Left ventricle myocardium inferior (tissue), 1 donor: ENCODE data around the gene METRNL. TPM values are rescaled to one million over a fixed set of nuclear protein-coding genes. Genes with fewer than 3 reads are reported as not detected.

Experiments
- DNase-seq: peaks from one replicate; pipeline ENCODE4 v3.0.0-alpha.2; 2020
- H3K27ac ChIP-seq: fragments of 200-600 bp; replicated peaks from 2 replicates; pipeline ENCODE4 v1.8.0; 2021
- H3K27me3 ChIP-seq: fragments of 200-600 bp; 2 replicates; pipeline ENCODE4 v1.8.0; 2021; ENCODE audit warnings: low read depth
- H3K36me3 ChIP-seq: fragments of 200-600 bp; 2 replicates; pipeline ENCODE4 v1.8.0; 2021
- H3K4me1 ChIP-seq: fragments of 200-600 bp; 2 replicates; pipeline ENCODE4 v1.8.0; 2021
- H3K4me3 ChIP-seq: fragments of 200-600 bp; 2 replicates; pipeline ENCODE4 v1.8.0; 2021; ENCODE audit warnings: mild to moderate bottlenecking, moderate library complexity
- H3K9me3 ChIP-seq: fragments of 200-600 bp; replicated peaks from 2 replicates; pipeline ENCODE4 v1.8.0; 2021
- CTCF ChIP-seq: fragments of 200-600 bp; IDR thresholded peaks from 2 replicates; pipeline ENCODE4 v1.8.0; 2021; ENCODE audit warnings: antibody characterized with exemption, mild to moderate bottlenecking, borderline replicate concordance
- intact Hi-C: fragments of 100-400 bp; cut with micrococcal nuclease; formaldehyde crosslinking; loops from one replicate; pipeline ENCODE4 v1.11.0; 2022
- total RNA-seq: library from RNA; stranded (reverse); fragmentation: NEBNext Ultra II Directional; extraction: Animal tissue kit (Norgen Biotek cat#: 25700); gene quantifications from one replicate; pipeline ENCODE4 v1.2.1, GENCODE V29; 2021
- donor health status: DM: no; HTN: yes; CAD: no; lungs with severe emphysema.

Gene METRNL
- total RNA-seq, 1 donor from 2014 or later = 75.2 TPM

DNA sequence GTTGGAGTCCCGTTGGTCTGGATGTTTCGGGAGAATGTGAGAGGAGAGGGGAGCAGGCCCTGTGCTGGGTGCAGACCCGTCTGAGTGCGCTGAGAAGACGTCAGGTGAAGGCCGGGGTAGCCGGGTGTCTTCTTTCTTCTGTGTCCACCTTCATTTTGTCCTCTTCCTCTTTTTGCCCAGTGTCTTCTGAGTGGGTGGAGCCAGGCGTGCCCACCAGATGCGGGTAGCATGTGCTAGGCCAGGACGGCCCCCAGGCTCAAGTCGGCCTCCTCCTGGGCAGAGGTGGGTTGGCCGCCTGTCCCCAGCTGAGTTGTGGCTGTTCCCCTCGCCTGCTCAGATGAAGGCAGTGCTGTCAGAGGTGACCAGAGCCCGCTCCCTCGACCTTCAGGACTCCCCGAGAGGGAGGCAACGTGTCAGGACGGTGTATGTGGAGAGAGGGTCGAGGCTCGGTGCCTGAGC is 3.5 kb downstream of the METRNL start:
- Histone ChIP-seq H3K36me3 (peaks cover 16% of the 10 kb centered on the region), H3K27me3 (peaks cover 5% of the 10 kb centered on the region), H3K4me1 (peaks cover 86% of the 10 kb centered on the region), H3K4me3 (peak overlapping the region; percentile 15), H3K27ac (peak overlapping the region; percentile 60), H3K9me3 (no peaks in the 10 kb centered on the region)
- intact Hi-C loops = no loop called here
- TF ChIP-seq CTCF = no peak
- DNase-seq = no peak

DNA sequence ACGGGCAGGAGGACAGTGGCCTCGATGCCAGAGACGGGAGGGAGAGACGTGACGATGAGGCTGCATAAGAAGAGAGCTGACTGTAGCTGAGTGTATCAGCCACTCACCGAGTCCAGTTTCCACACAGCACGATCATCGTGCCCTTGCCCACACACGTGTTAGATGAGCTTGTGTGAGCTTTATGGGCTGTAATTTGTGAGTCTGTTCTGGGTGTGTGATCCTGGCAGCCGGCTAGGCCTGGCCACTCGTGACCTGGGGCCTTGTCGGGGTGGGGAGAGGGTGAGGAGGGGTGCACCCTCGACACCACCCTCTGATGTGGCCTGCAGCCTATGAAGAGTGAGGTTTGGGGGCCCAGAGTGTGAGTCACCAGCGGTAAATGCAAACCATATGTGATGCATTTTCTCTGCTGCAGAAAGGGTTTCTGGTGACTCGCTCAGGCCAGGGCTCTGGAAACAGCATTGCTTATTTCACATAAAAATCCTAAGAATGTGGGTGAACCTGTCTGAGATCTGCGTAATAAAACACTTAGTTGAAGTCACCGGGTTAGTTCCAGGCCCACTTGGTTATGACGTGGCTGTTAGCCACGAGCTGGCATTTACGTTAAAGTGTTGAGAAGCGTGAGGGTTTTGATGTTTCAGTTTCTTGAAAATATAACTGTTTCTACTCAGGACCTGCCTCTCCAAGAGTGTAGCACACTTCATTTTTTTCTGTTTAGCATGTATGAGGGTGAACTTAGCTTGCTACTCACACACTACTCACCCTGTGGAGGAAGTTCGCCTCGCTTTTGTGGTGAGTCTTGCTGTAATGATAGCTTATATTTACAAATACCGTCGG is 4.2 kb downstream of the METRNL start:
- Histone ChIP-seq H3K36me3 (peaks cover 16% of the 10 kb centered on the region), H3K27ac (peak overlapping the region; percentile 60), H3K9me3 (no peaks in the 10 kb centered on the region), H3K27me3 (peaks cover 5% of the 10 kb centered on the region), H3K4me3 (peak overlapping the region; percentile 15), H3K4me1 (peaks cover 86% of the 10 kb centered on the region)
- TF ChIP-seq CTCF = no peak
- no peak for DNase-seq
- intact Hi-C loops = no loop called here

DNA sequence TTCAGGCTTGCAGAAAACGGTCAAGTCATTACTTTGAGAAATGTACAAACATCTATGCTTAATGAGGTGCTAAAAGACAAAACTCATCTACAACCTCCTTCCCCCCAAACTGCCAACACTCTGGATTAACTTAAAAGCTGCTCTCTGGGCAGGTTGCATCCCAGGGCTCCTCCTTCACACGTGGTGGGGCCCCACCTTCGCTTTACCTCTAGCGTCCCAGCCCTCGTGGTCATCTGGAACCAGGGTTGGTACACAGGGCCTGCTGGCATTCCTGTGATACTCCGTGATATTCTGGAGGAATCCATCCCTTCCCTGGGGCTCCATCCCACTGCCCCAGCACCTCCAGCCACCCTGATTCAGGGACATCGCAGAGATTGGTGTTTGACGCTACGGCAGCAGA is 4.8 kb downstream of the METRNL start:
- no peak overlapping the region for H3K4me3 ChIP-seq
- H3K36me3 ChIP-seq = peaks cover 16% of the 10 kb centered on the region
- H3K27me3 ChIP-seq = peaks cover 5% of the 10 kb centered on the region
- H3K27ac ChIP-seq = peak overlapping the region; percentile 60
- no peaks in the 10 kb centered on the region for H3K9me3 ChIP-seq
- no peak for DNase-seq
- H3K4me1 ChIP-seq = peaks cover 86% of the 10 kb centered on the region
- intact Hi-C loops = no loop called here
- TF ChIP-seq CTCF = no peak

GRCh38 chr17:83084621-83085056 is 5.2 kb downstream of the METRNL start:
- no peak for DNase-seq
- no peak overlapping the region for H3K4me3 ChIP-seq
- no peaks in the 10 kb centered on the region for H3K9me3 ChIP-seq
- peaks cover 16% of the 10 kb centered on the region for H3K36me3 ChIP-seq
- no peak overlapping the region for H3K27ac ChIP-seq
- intact Hi-C loops = no loop called here
- peaks cover 89% of the 10 kb centered on the region for H3K4me1 ChIP-seq
- peaks cover 5% of the 10 kb centered on the region for H3K27me3 ChIP-seq
- TF ChIP-seq CTCF = no peak

GRCh38 chr17:83085103-83085502 is 5.7 kb downstream of the METRNL start:
- TF ChIP-seq CTCF = no peak
- peaks cover 5% of the 10 kb centered on the region for H3K27me3 ChIP-seq
- H3K9me3 ChIP-seq = no peaks in the 10 kb centered on the region
- no peak overlapping the region for H3K27ac ChIP-seq
- H3K36me3 ChIP-seq = peaks cover 16% of the 10 kb centered on the region
- H3K4me3 ChIP-seq = no peak overlapping the region
- no peak for DNase-seq
- peaks cover 94% of the 10 kb centered on the region for H3K4me1 ChIP-seq
- intact Hi-C loops = no loop called here
